ENCODE data around the gene ATP8B4.

Gene ATP8B4

GRCh38 chr15:50082066-50082465 is 37.0 kb downstream of the ATP8B4 start:
- no peaks in the 10 kb centered on the region for H3F3A ChIP-seq (ENCODE audit: insufficient read depth)
- no peak overlapping the region for H2AFZ ChIP-seq (ENCODE audit: low read depth, low read length, severe bottlenecking)
- H3K4me3 ChIP-seq (ENCODE audit: insufficient read depth, low read length, poor library complexity, severe bottlenecking): no peak overlapping the region
- no peak overlapping the region for H3K4me2 ChIP-seq (ENCODE audit: low read depth, low read length, poor library complexity, severe bottlenecking)
- no peaks in the 10 kb centered on the region for H3K27me3 ChIP-seq (ENCODE audit: low read length)
- no peaks in the 10 kb centered on the region for H3K79me2 ChIP-seq (ENCODE audit: insufficient read depth, low read length)
- H3K9me2 ChIP-seq (replicated peaks; ENCODE audit: insufficient read depth, low read length): no peaks in the 10 kb centered on the region
- H4K20me1 ChIP-seq (ENCODE audit: low read depth, low read length): no peaks in the 10 kb centered on the region
- H3K27ac ChIP-seq (ENCODE audit: low read depth, low read length): no peak overlapping the region
- TF ChIP-seq EZH2phosphoT487 (conservative IDR thresholded peaks at IDR 0.05; ENCODE audit: low read length) (no peak), CTCF (IDR thresholded peaks at IDR 0.05; ENCODE audit: insufficient read depth, low read length, poor library complexity, severe bottlenecking) (no peak)
- no peak overlapping the region for H3K9ac ChIP-seq (ENCODE audit: low read length)
- no peaks in the 10 kb centered on the region for H3K9me3 ChIP-seq (ENCODE audit: insufficient read depth, low read length)
- no peaks in the 10 kb centered on the region for H3K36me3 ChIP-seq (ENCODE audit: low read length)

GRCh38 chr15:50077651-50078050 is 41.4 kb downstream of the ATP8B4 start:
- H2AFZ ChIP-seq (ENCODE audit: low read depth, low read length, severe bottlenecking): no peak overlapping the region
- H3K27ac ChIP-seq (ENCODE audit: low read depth, low read length): no peak overlapping the region
- H3K9me3 ChIP-seq (ENCODE audit: insufficient read depth, low read length): no peaks in the 10 kb centered on the region
- no peaks in the 10 kb centered on the region for H3F3A ChIP-seq (ENCODE audit: insufficient read depth)
- H3K27me3 ChIP-seq (ENCODE audit: low read length): no peaks in the 10 kb centered on the region
- H3K4me3 ChIP-seq (ENCODE audit: insufficient read depth, low read length, poor library complexity, severe bottlenecking): no peak overlapping the region
- H3K36me3 ChIP-seq (ENCODE audit: low read length): no peaks in the 10 kb centered on the region
- H3K79me2 ChIP-seq (ENCODE audit: insufficient read depth, low read length): no peaks in the 10 kb centered on the region
- H3K9me2 ChIP-seq (replicated peaks; ENCODE audit: insufficient read depth, low read length): no peaks in the 10 kb centered on the region
- H4K20me1 ChIP-seq (ENCODE audit: low read depth, low read length): no peaks in the 10 kb centered on the region
- no peak overlapping the region for H3K9ac ChIP-seq (ENCODE audit: low read length)
- no peak overlapping the region for H3K4me2 ChIP-seq (ENCODE audit: low read depth, low read length, poor library complexity, severe bottlenecking)
- TF ChIP-seq EZH2phosphoT487 (conservative IDR thresholded peaks at IDR 0.05; ENCODE audit: low read length): no peak
- no peak for TF ChIP-seq CTCF (IDR thresholded peaks at IDR 0.05; ENCODE audit: insufficient read depth, low read length, poor library complexity, severe bottlenecking)

- H3K4me3 ChIP-seq (ENCODE audit: insufficient read depth, low read length, poor library complexity, severe bottlenecking): no peak overlapping the region
- H3K9me2 ChIP-seq (replicated peaks; ENCODE audit: insufficient read depth, low read length): no peaks in the 10 kb centered on the region
- no peaks in the 10 kb centered on the region for H3K36me3 ChIP-seq (ENCODE audit: low read length)
- no peaks in the 10 kb centered on the region for H3F3A ChIP-seq (ENCODE audit: insufficient read depth)
- no peak overlapping the region for H3K27ac ChIP-seq (ENCODE audit: low read depth, low read length)
- no peaks in the 10 kb centered on the region for H3K9me3 ChIP-seq (ENCODE audit: insufficient read depth, low read length)
- no peak overlapping the region for H3K9ac ChIP-seq (ENCODE audit: low read length)
- H4K20me1 ChIP-seq (ENCODE audit: low read depth, low read length): no peaks in the 10 kb centered on the region
- no peaks in the 10 kb centered on the region for H3K79me2 ChIP-seq (ENCODE audit: insufficient read depth, low read length)
- H2AFZ ChIP-seq (ENCODE audit: low read depth, low read length, severe bottlenecking): no peak overlapping the region
- TF ChIP-seq EZH2phosphoT487 (conservative IDR thresholded peaks at IDR 0.05; ENCODE audit: low read length): no peak
- TF ChIP-seq CTCF (IDR thresholded peaks at IDR 0.05; ENCODE audit: insufficient read depth, low read length, poor library complexity, severe bottlenecking): no peak
- no peaks in the 10 kb centered on the region for H3K27me3 ChIP-seq (ENCODE audit: low read length)
- H3K4me2 ChIP-seq (ENCODE audit: low read depth, low read length, poor library complexity, severe bottlenecking): no peak overlapping the region
These were observed 41.9 kb downstream of the ATP8B4 start for GRCh38 chr15:50077176-50077575.

Data from SU-DHL-6 (cell line).